Muscle of leg (tissue), 11 donors: Measurements from ENCODE around the gene CAND2. TPM values are rescaled to one million over a fixed set of nuclear protein-coding genes. Genes with fewer than 3 reads are reported as not detected.

ENCODE experiments used
- DNase-seq: peaks from one replicate; pipeline ENCODE4 v3.0.0; 2013
- H3K27ac ChIP-seq: one replicate; pipeline ENCODE4 v1.5.1; 2013; ENCODE audit warnings: mild to moderate bottlenecking, low read length, control low read depth
- H3K27me3 ChIP-seq: one replicate; pipeline ENCODE4 v1.6.1; 2013; ENCODE audit warnings: low read length; ENCODE audit not compliant: control insufficient read depth, insufficient read depth
- H3K36me3 ChIP-seq: one replicate; pipeline ENCODE4 v1.6.1; 2013; ENCODE audit warnings: low read length; ENCODE audit not compliant: control insufficient read depth, insufficient read depth
- H3K4me1 ChIP-seq: one replicate; pipeline ENCODE4 v1.6.1; 2013; ENCODE audit warnings: low read length; ENCODE audit not compliant: control insufficient read depth, insufficient read depth
- H3K4me3 ChIP-seq: one replicate; pipeline ENCODE4 v1.5.1; 2013; ENCODE audit warnings: low read length, control low read depth
- H3K9me3 ChIP-seq: replicated peaks from 2 replicates; pipeline ENCODE4 v1.6.1; 2013; ENCODE audit warnings: low read depth, low read length; ENCODE audit not compliant: control insufficient read depth
- WGBS: methylation state at CpG from one replicate; pipeline ENCODE4 v1.1.5; 2013; ENCODE audit warnings: missing lambda C conversion rate; ENCODE audit not compliant: insufficient coverage; 5-methylcytosine and 5-hydroxymethylcytosine counted together
- polyA plus RNA-seq, 8 donors: library from polyadenylated mRNA; unstranded; fragments of 120-200 nt; gene quantifications; one replicate each; pipeline versions ENCODE4 v1.2.1 to v1.2.3, GENCODE V29; 2013; ENCODE audit warnings: inconsistent platforms in 1 of 8, low replicate concordance in 1 of 8; ENCODE audit not compliant: insufficient read length in 8 of 8, insufficient read depth in 1 of 8
- total RNA-seq: library from RNA; stranded (reverse); fragments of 120-200 nt; gene quantifications from one replicate; pipeline ENCODE4 v1.2.4, GENCODE V29; 2013

The CAND2 gene
- total and polyA plus RNA-seq, 9 donors, result 27.2 to 46.4 (median 35.2) TPM

- Histone ChIP-seq H3K4me3 (no peak overlapping the region), H3K4me1 (peaks cover 35% of the 10 kb centered on the region), H3K9me3 (no peaks in the 10 kb centered on the region), H3K36me3 (no peaks in the 10 kb centered on the region), H3K27ac (no peak overlapping the region), H3K27me3 (no peaks in the 10 kb centered on the region)
- DNase-seq, result no peak
- no CpG with 5 or more reads among the region's 1 CpG for WGBS
Measured at GRCh38 chr3:12754313-12754712, 42.2 kb upstream of the CAND2 start.

DNA sequence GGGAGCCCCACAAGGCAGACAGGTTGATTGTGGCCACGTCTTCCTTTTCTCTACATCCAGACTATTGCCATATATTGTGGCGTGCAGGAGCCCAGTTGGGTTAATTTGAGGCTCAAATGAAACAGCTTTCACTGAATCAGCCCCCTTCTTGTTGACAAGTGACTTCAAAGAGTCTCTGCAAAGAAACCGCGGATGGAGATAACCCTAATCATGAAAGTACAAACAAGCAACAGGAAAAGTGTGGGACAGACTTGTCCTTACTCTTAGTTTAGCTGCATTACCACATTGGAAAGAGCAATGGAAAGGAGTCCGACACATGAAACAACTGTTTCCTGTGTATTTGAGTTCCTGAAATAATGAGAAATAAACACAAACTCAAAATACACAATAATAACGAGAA is 40.7 kb upstream of the CAND2 start:
- Histone ChIP-seq H3K27me3 (no peaks in the 10 kb centered on the region), H3K4me1 (peaks cover 43% of the 10 kb centered on the region)
- WGBS, result 60% methylated on average over 1 of the region's 6 CpGs

DNA sequence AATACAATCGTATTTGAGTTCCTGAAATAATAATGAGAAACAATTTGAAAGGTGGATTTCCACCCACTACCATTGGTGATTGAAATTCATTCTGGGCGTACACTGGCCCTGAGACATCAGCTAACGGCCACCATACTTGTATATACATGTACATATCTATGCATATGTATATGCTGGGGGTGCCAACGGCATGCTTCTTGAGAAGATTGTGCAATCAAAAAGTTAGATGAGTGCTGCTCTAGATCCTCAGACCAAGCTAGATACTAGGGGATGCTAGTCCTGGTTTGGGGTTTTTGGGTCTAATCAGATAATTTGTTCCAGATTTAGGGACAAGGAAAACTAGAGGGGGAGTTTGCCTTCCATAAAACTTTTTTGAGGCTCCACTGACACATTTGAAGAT is 40.3 kb upstream of the CAND2 start:
- no peaks in the 10 kb centered on the region for H3K9me3 ChIP-seq

More for the DNA sequence above, 40.7 kb upstream of the CAND2 start:
- H3K9me3 ChIP-seq, result no peaks in the 10 kb centered on the region
- DNase-seq, result no peak
- H3K4me3 ChIP-seq, result no peak overlapping the region
- H3K36me3 ChIP-seq, result no peaks in the 10 kb centered on the region
- H3K27ac ChIP-seq, result no peak overlapping the region

GRCh38 chr3:12756635-12757034 is 39.8 kb upstream of the CAND2 start:
- Histone ChIP-seq H3K27ac (no peak overlapping the region), H3K9me3 (no peaks in the 10 kb centered on the region), H3K27me3 (no peaks in the 10 kb centered on the region), H3K4me1 (peaks cover 37% of the 10 kb centered on the region), H3K36me3 (no peaks in the 10 kb centered on the region), H3K4me3 (no peak overlapping the region)
- WGBS, result 100% methylated on average over 3 of the region's 3 CpGs
- DNase-seq, result no peak

More for the DNA sequence above, 40.3 kb upstream of the CAND2 start:
- Histone ChIP-seq H3K36me3 (no peaks in the 10 kb centered on the region), H3K4me1 (peaks cover 40% of the 10 kb centered on the region), H3K4me3 (no peak overlapping the region), H3K27ac (no peak overlapping the region), H3K27me3 (no peaks in the 10 kb centered on the region)
- no peak for DNase-seq
- 88% methylated on average over 1 of the region's 4 CpGs for WGBS

DNA sequence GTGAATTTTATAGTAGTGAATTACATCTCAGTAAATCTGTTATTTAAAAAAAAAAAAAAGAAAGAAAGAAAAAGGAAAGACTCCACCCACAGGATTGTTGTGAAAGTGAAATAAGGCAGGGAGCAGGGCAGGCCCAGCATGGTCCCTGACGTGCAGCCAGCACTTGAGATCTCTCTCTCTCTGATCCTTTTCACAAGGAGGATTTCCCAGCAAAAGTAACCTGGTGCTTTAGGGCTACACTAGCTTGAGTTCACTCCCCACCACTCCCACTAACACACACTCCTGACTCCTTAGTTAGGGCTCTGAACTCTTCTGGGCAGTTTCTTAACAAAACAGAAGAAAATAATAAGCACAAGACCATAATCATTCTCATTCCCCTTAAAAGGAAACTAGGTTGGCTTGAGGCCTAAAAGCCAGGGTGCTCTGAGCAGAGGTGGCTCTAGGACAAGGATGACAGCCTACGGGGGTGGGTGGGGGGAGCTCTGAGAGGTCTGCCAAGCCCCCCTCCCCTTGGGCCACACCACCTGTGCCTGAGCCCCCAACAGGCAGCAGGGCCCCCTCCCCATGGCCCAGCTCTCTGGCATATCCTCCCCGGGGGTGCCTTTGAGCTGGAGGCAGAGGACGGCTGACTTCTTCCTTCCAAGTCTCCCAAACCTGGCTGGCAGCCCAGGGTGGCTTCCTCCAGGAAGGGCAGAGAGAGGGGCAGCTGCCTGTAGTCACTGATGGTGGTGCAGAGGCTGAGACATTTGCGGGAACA is 38.3 kb upstream of the CAND2 start:
- Histone ChIP-seq H3K4me1 (peaks cover 35% of the 10 kb centered on the region), H3K4me3 (no peak overlapping the region), H3K9me3 (no peaks in the 10 kb centered on the region), H3K27ac (peak overlapping the region; percentile 86), H3K27me3 (no peaks in the 10 kb centered on the region), H3K36me3 (no peaks in the 10 kb centered on the region)
- DNase-seq, result peak; percentile 62
- WGBS, result 0% methylated on average over 1 of the region's 5 CpGs

DNA sequence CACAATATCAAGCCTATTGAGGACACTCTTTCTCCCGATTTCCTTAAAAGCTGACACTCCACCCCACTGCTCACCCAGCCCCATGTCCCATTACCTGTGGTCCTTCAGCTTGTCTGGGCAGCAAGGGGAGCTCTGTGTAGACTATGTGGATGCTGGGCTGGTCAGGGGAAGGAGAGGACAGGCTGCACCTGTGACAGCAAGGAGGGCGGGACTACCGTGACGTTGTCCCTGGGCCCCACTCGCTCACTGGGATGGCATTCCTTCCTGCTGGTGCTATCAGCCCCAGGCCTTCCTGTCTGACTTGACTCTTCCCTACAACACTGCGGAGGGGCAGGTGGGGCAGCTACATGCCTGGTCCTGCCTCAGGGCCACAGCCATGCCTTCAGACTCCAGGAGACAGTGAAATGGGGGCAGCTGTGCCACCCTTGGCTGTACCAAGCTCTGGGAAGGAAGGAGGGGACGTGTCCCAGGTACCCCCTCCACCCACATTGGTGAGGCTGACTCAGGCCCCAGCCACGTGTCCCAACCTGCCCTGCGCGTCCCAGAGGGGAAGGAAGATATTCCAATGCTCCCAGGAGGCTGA is 37.3 kb upstream of the CAND2 start, which contains the start of gene TMEM40:
Gene TMEM40 (minus strand): TSS at position 163 of the 583 bp plus-strand sequence. CDS start 9,427 bp downstream, outside the sequence.
- peaks cover 40% of the 10 kb centered on the region for H3K4me1 ChIP-seq
- H3K9me3 ChIP-seq, result no peaks in the 10 kb centered on the region
- H3K27me3 ChIP-seq, result no peaks in the 10 kb centered on the region
- peak within 1 kb of the TSS; percentile 86 for H3K27ac ChIP-seq
- H3K4me3 ChIP-seq, result no peak within 1 kb of the TSS
- 82% methylated on average over 5 of the region's 10 CpGs for WGBS
- peak; percentile 45 for DNase-seq
- no peaks in the 10 kb centered on the region for H3K36me3 ChIP-seq

DNA sequence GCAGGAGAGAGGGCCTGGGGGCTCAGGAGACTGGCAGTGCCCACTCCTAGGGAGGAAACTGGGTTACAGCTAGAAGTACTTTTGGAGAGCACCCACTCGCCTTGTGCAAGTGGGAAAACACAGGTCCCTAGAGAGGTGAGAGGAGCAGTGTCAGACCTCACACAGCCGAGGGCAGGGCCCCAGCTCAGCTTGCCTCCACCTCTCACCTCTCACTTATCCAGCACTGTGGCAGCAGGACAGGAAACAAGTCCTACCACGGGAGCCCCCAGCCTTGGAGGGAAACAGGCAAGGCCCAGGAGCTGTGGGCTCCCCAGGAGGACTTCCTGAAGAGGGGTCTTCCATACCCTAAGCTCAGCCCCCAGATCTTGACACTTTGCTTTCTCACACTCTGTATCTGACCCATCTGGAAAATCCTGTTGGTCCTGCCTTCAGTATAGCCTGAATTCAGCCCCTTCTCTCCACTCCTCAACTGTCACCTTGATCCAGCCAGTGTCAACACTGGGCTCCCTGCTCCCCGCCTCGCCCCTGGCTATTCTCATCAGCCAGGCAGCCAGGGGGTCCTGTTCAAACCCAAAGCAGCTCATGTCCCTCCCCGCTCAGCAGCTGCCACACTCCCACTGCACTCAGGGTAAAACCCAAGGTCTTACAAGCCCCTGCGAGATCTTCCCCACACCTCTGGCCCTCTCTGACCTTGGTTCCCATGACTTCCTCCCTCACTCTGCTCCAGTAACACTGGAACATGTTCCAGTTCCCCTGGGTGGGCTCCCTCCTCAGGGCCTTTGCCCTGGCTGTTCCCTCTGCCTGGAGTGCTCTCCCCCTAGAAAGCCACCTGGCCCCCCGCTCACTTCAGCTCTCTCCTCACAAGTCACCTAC is 36.6 kb upstream of the CAND2 start:
- Histone ChIP-seq H3K4me3 (no peak overlapping the region), H3K27ac (peak overlapping the region; percentile 86), H3K36me3 (no peaks in the 10 kb centered on the region), H3K4me1 (peaks cover 40% of the 10 kb centered on the region), H3K9me3 (no peaks in the 10 kb centered on the region), H3K27me3 (no peaks in the 10 kb centered on the region)
- DNase-seq, result no peak
- 52% methylated on average over 7 of the region's 8 CpGs for WGBS

GRCh38 chr3:12764171-12764776 is 32.2 kb upstream of the CAND2 start:
- DNase-seq, result no peak
- Histone ChIP-seq H3K27ac (no peak overlapping the region), H3K27me3 (no peaks in the 10 kb centered on the region), H3K4me3 (no peak overlapping the region), H3K4me1 (peaks cover 27% of the 10 kb centered on the region), H3K36me3 (no peaks in the 10 kb centered on the region), H3K9me3 (no peaks in the 10 kb centered on the region)
- 95% methylated on average over 2 of the region's 8 CpGs for WGBS

DNA sequence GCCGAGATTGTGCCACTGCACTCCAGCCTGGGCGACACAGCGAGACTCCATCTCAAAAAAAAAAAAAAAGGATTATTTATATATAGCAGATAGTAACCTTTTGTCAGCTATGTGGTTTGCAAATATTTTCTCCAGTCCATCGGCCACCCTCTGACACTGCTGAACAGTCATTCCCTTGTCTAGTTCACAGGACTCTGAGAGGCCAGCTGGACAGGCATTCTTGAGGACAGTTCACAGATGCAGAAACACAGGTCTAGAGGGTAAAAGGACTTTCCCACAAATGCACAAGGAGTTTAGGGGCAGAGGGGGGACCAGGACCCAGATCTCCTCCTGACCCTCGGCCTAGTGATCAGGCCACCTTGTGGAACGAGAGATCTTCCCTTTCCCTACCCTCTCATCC is 29.9 kb upstream of the CAND2 start:
- Histone ChIP-seq H3K36me3 (no peaks in the 10 kb centered on the region), H3K4me3 (no peak overlapping the region), H3K27me3 (no peaks in the 10 kb centered on the region), H3K27ac (no peak overlapping the region), H3K9me3 (no peaks in the 10 kb centered on the region), H3K4me1 (peaks cover 12% of the 10 kb centered on the region)
- no CpG with 5 or more reads among the region's 6 CpGs for WGBS
- no peak for DNase-seq
